Fibroblast of lung (primary cell): Measurements from ENCODE around the gene SEMA4B.

ENCODE experiments used
- CTCF ChIP-seq, 2 donors: IDR thresholded peaks in 1 of 2; conservative IDR thresholded peaks in 1 of 2; 1 replicate in 1 of 2; 2 replicates in 1 of 2; pipeline ENCODE4 v1.5.1; 2011 to 2012; ENCODE audit warnings: low read length in 2 of 2, control low read depth in 1 of 2, inconsistent platforms in 1 of 2, low read depth in 1 of 2, mild to moderate bottlenecking in 1 of 2
- EZH2 ChIP-seq: IDR thresholded peaks from 2 replicates; pipeline ENCODE4 v1.5.1; 2012; ENCODE audit warnings: low read length, control low read depth, mild to moderate bottlenecking; ENCODE audit errors: missing control alignments

- TF ChIP-seq CTCF (conservative IDR thresholded peaks at IDR 0.05 in 1 of 2, IDR thresholded peaks at IDR 0.05 in 1 of 2; ENCODE audit: low read depth in 1 of 2, low read length in 2 of 2) (no peak), EZH2 (no peak)
Observed at GRCh38 chr15:90261811-90262210, 60.7 kb downstream of the SEMA4B start.
